Esophagus muscularis mucosa (tissue), 3 donors: ENCODE measurements around the gene SRGAP3.

Source experiments
- CTCF ChIP-seq, 3 experiments: fragments of 200-600 bp in 2 of 3; fragments of 450-650 bp in 1 of 3; sonication (generic) in 2 of 3; IDR thresholded peaks; one replicate each; pipeline ENCODE4 v1.5.1; 2017 to 2019; ENCODE audit warnings: antibody characterized with exemption in 3 of 3, mild to moderate bottlenecking in 2 of 3, moderate library complexity in 1 of 3
- POLR2A ChIP-seq: fragments of 450-650 bp; IDR thresholded peaks from one replicate; pipeline ENCODE4 v1.6.1; 2017; ENCODE audit warnings: antibody characterized with exemption, moderate library complexity, mild to moderate bottlenecking, low read depth
- POLR2AphosphoS5 ChIP-seq, 2 donors: sonication (generic); formaldehyde crosslinking; IDR thresholded peaks; one replicate each; pipeline ENCODE4 v1.6.1; 2017; ENCODE audit warnings: antibody characterized with exemption in 2 of 2

- TF ChIP-seq CTCF (IDR thresholded peaks at IDR 0.05) (no peak), POLR2A (no peak), POLR2AphosphoS5 (IDR thresholded peaks at IDR 0.05) (no peak)
Measured at GRCh38 chr3:9170851-9171160, 78.6 kb downstream of the SRGAP3 start.
